ENCODE results near the gene DSCAML1. TPM values are rescaled to one million over a fixed set of nuclear protein-coding genes. Genes with fewer than 3 reads are reported as not detected.

The DSCAML1 gene
- total RNA-seq, 1 donor from 2014 or later: not detected

DNA sequence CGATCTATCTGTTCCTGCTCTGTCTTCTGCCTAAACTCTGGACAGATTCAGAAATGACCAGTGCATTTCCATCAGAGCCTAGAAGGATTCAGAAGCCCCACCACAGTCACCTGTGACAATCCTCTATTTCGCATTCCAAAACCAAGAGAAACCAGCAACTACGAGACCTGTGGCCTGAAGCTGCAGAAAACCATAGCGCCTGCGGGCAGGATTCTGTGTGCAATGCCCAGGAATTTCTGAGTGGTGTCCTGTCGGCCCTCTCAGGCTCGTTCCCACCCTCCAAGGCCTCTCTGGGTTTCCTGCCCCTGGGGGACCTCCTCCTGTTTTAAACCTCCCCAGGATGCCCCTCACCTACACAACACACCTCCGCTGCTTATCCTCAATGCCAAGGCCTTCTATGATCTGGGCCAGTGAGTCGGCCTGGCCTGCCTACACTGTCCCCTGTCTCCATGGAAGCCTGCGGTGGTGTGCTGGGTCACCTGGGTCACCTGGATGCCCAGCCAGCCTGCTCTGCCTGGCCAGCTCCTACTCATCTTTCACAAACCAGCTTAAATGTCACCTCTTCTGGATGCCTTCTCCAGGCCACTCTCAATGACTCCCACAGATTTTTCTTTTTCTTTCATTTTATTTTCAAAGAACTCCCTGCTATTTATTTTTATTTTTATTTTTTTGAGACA, 271.0 kb downstream of the DSCAML1 start:
- H3K4me3 Mint-ChIP-seq (ENCODE audit: unreplicated experiment): no peak overlapping the region
- H3K27ac Mint-ChIP-seq (ENCODE audit: unreplicated experiment): no peak overlapping the region
- no peak for DNase-seq (ENCODE audit: extremely low spot score, unreplicated experiment)
- no peaks in the 10 kb centered on the region for H3K9me3 Mint-ChIP-seq (ENCODE audit: unreplicated experiment)
- peaks cover 10% of the 10 kb centered on the region for H3K27me3 Mint-ChIP-seq (ENCODE audit: unreplicated experiment)
- H3K36me3 Mint-ChIP-seq (ENCODE audit: unreplicated experiment): no peaks in the 10 kb centered on the region
- TF ChIP-seq, protein P1, sequence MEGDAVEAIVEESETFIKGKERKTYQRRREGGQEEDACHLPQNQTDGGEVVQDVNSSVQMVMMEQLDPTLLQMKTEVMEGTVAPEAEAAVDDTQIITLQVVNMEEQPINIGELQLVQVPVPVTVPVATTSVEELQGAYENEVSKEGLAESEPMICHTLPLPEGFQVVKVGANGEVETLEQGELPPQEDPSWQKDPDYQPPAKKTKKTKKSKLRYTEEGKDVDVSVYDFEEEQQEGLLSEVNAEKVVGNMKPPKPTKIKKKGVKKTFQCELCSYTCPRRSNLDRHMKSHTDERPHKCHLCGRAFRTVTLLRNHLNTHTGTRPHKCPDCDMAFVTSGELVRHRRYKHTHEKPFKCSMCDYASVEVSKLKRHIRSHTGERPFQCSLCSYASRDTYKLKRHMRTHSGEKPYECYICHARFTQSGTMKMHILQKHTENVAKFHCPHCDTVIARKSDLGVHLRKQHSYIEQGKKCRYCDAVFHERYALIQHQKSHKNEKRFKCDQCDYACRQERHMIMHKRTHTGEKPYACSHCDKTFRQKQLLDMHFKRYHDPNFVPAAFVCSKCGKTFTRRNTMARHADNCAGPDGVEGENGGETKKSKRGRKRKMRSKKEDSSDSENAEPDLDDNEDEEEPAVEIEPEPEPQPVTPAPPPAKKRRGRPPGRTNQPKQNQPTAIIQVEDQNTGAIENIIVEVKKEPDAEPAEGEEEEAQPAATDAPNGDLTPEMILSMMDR (IDR thresholded peaks at IDR 0.05): no peak
- H3K4me1 Mint-ChIP-seq (ENCODE audit: unreplicated experiment): no peaks in the 10 kb centered on the region

DNA sequence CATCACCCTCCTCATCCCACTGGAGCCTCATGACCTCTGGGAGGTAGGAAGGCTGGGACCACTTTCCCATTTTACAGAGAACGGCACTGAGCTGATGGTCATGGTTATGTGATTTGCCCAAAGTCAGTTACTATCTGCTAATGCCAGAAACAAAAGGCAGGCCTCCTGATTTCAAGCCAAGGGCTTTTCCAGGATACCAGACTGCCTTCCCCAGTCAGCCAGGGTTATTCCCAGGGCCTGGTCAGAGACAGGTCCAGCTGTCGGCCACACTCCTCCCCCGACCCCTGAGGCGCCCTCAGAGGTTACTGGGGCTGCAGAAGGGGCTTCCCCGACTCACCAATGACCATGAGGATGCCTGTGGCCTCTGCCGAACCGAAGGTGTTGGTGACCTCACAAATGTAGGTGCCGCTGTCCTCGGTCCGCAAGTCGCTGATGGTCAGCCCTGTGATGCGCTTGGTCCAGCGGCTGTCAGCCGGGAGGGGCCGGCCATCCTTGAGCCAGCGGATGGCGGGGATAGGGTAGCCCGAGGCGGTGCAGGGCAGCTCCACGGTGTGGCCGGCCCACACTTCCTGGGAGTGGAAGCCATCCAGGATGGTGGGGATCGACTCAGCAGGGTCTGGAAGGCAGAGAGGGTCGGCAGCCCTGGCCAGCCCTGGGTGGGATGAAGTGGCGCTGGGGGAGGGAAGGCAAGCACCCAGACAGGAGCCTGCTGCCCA, 272.4 kb downstream of the DSCAML1 start:
- Mint-ChIP-seq H3K4me1 (ENCODE audit: unreplicated experiment) (no peaks in the 10 kb centered on the region), H3K9me3 (ENCODE audit: unreplicated experiment) (no peaks in the 10 kb centered on the region), H3K36me3 (ENCODE audit: unreplicated experiment) (no peaks in the 10 kb centered on the region), H3K27me3 (ENCODE audit: unreplicated experiment) (peaks cover 6% of the 10 kb centered on the region), H3K4me3 (ENCODE audit: unreplicated experiment) (no peak overlapping the region), H3K27ac (ENCODE audit: unreplicated experiment) (no peak overlapping the region)
- no peak for DNase-seq (ENCODE audit: extremely low spot score, unreplicated experiment)
- TF ChIP-seq, protein P1 (IDR thresholded peaks at IDR 0.05): no peak

DNA sequence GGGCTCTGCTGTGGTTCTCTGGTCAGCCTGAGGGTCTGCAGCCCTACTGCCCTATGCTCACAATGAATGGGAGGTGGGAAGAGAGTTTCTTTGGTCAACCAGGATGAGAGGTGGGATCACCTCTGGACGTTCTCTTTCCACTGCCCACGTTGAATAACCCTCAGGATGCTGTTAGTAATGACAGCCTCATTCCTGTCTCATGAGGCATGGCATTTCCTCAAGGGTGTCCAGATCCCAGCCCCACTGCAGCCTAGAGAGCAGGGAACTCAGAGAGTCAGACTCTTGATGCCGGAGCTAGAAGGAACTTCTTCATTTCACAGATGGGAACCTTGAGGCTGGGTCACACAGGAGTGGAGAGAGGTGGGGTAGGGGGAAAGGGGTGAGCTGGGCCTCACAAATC, 273.3 kb downstream of the DSCAML1 start:
- no peak for DNase-seq (ENCODE audit: extremely low spot score, unreplicated experiment)
- Mint-ChIP-seq H3K27me3 (ENCODE audit: unreplicated experiment) (peaks cover 6% of the 10 kb centered on the region), H3K36me3 (ENCODE audit: unreplicated experiment) (no peaks in the 10 kb centered on the region), H3K9me3 (ENCODE audit: unreplicated experiment) (no peaks in the 10 kb centered on the region), H3K27ac (ENCODE audit: unreplicated experiment) (no peak overlapping the region), H3K4me1 (ENCODE audit: unreplicated experiment) (no peaks in the 10 kb centered on the region), H3K4me3 (ENCODE audit: unreplicated experiment) (no peak overlapping the region)
- TF ChIP-seq, protein P1 (IDR thresholded peaks at IDR 0.05): no peak

DNA sequence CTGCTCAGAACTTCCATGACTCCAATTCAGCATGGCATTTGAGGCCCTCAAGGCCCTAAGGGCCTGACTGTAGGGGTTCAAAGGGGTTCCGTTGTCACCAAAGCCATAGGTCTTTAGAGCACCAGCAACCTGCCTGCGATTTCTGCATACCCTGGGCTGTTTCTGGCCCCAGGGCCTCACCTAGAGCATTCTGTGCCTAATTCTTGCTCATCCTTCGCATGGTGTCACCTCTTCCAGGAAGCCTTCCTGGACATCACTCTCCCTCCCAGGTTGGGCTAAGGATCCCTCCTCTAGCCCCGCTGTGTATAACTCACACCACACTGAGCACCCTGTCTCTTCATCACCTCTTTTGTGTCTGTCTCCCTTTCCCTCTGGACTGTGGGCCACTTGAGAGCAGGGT, 275.0 kb downstream of the DSCAML1 start:
- H3K9me3 Mint-ChIP-seq (ENCODE audit: unreplicated experiment): no peaks in the 10 kb centered on the region
- no peak overlapping the region for H3K27ac Mint-ChIP-seq (ENCODE audit: unreplicated experiment)
- no peaks in the 10 kb centered on the region for H3K36me3 Mint-ChIP-seq (ENCODE audit: unreplicated experiment)
- H3K4me3 Mint-ChIP-seq (ENCODE audit: unreplicated experiment): no peak overlapping the region
- H3K27me3 Mint-ChIP-seq (ENCODE audit: unreplicated experiment): peaks cover 3% of the 10 kb centered on the region
- TF ChIP-seq, protein P1 (IDR thresholded peaks at IDR 0.05): no peak
- DNase-seq (ENCODE audit: extremely low spot score, unreplicated experiment): no peak
- H3K4me1 Mint-ChIP-seq (ENCODE audit: unreplicated experiment): no peaks in the 10 kb centered on the region

DNA sequence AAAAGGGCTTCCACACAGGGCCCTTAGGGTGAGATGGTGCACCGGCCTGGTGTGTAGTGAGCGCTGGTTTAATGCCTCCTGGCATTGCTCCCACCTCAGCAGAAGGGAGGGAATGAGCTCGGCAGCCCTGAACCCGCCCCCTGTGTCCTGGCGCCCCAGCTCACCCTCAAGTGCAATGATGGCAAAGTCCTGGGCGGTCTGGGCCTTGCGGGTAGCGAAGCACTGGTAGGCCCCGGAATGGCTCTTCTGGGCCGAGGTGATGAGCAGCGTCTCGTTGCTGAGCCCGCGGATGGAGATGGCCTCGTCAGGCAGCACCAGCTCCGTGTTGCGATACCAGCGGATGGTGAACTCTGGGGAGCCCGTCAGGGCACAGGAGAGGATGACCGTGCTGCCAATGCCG, 276.1 kb downstream of the DSCAML1 start:
- Mint-ChIP-seq H3K27me3 (ENCODE audit: unreplicated experiment) (peaks cover 5% of the 10 kb centered on the region), H3K4me1 (ENCODE audit: unreplicated experiment) (no peaks in the 10 kb centered on the region), H3K36me3 (ENCODE audit: unreplicated experiment) (no peaks in the 10 kb centered on the region), H3K4me3 (ENCODE audit: unreplicated experiment) (no peak overlapping the region), H3K27ac (ENCODE audit: unreplicated experiment) (no peak overlapping the region), H3K9me3 (ENCODE audit: unreplicated experiment) (no peaks in the 10 kb centered on the region)
- TF ChIP-seq, protein P1 (IDR thresholded peaks at IDR 0.05): no peak
- DNase-seq (ENCODE audit: extremely low spot score, unreplicated experiment): no peak
